ENCODE data around the gene CYP26B1.

CYP26B1 gene

DNA sequence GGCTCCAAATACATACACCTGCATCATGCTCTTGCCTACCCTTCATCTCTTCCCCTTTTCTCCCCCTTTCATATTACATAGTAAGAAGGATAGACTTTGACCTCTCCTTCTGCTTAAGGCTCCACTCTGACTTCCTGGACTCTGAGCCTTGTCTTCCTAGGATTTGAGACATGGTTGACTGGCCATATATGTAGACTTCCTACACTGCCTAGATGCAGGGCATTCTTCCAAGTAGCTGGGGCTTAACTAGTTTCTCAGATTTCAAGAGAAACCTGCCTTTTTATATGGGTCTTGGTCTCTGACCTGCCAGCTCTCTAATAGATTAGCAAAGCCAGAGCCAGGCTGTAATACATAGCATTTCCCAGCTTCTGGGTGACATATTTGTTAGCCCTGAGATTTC lies 35.4 kb upstream of the CYP26B1 start:
- Histone ChIP-seq H3K9me3 (no peaks in the 10 kb centered on the region), H3K27me3 (no peaks in the 10 kb centered on the region), H3K36me3 (peaks cover 12 to 19% (median 16%) of the 10 kb centered on the region in 3 donors), H3K4me3 (no peak overlapping the region), H3K27ac (no peak overlapping the region), H3K4me1 (peaks cover 0 to 7% (median 2%) of the 10 kb centered on the region in 4 donors)
- intact Hi-C loops (cut with DNase I; ENCODE audit: low total_unique reads): no loop called here
- no peak for DNase-seq
- TF ChIP-seq, protein P1, sequence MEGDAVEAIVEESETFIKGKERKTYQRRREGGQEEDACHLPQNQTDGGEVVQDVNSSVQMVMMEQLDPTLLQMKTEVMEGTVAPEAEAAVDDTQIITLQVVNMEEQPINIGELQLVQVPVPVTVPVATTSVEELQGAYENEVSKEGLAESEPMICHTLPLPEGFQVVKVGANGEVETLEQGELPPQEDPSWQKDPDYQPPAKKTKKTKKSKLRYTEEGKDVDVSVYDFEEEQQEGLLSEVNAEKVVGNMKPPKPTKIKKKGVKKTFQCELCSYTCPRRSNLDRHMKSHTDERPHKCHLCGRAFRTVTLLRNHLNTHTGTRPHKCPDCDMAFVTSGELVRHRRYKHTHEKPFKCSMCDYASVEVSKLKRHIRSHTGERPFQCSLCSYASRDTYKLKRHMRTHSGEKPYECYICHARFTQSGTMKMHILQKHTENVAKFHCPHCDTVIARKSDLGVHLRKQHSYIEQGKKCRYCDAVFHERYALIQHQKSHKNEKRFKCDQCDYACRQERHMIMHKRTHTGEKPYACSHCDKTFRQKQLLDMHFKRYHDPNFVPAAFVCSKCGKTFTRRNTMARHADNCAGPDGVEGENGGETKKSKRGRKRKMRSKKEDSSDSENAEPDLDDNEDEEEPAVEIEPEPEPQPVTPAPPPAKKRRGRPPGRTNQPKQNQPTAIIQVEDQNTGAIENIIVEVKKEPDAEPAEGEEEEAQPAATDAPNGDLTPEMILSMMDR (IDR thresholded peaks at IDR 0.05): no peak

DNA sequence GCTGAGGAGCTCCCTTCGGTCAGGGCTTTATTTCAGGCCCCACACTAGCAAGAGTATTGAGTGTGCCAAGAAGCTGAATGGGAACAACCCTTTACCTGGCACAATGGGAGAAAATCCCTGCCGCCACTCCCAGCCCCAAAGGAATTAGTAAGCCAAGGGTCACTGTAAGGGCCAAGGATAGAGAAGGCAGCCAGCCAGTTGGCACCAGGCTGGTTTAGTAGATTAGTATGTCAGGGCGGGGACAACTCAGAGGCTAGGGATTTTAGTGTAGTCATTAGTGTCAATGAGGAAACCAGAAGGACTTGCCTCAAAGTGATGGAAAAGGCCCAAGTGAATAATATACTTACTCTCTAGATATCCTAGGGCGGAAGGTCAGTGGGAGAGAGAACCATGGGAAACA lies 34.9 kb upstream of the CYP26B1 start:
- intact Hi-C loops (cut with DNase I; ENCODE audit: low total_unique reads): no loop called here
- DNase-seq: no peak
- no peak overlapping the region for H3K27ac ChIP-seq
- H3K4me3 ChIP-seq: no peak overlapping the region
- peaks cover 0 to 7% (median 2%) of the 10 kb centered on the region in 4 donors for H3K4me1 ChIP-seq
- TF ChIP-seq, protein P1 (IDR thresholded peaks at IDR 0.05): no peak
- H3K36me3 ChIP-seq: peaks cover 17 to 21% (median 20%) of the 10 kb centered on the region in 3 donors
- H3K27me3 ChIP-seq: no peaks in the 10 kb centered on the region
- no peaks in the 10 kb centered on the region for H3K9me3 ChIP-seq

DNA sequence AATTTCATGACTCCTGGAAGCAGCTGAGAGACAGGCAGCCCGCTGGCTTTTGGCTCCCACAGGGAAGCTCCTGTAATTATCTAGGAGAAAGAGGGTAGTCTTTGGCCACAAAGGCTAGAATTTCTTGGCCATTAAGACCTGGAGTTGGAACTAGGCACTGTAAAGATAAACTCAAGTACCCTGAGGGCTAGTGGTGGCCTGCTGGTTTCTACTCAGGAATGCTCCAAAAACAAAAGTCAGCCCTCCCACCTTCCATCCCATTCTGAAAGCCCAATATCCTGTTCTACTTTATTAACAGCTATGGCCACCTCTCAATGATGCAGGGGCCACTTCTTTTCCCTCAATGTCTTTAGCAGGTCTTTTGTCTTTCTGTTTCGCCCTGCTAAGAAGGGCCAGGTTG lies 34.0 kb upstream of the CYP26B1 start:
- peaks cover 0 to 7% (median 2%) of the 10 kb centered on the region in 4 donors for H3K4me1 ChIP-seq
- intact Hi-C loops (cut with DNase I; ENCODE audit: low total_unique reads): no loop called here

GRCh38 chr2:72180351-72180750 lies 32.7 kb upstream of the CYP26B1 start:
- Histone ChIP-seq H3K4me1 (peaks cover 0 to 5% (median 2%) of the 10 kb centered on the region in 4 donors), H3K36me3 (peaks cover 25 to 33% (median 27%) of the 10 kb centered on the region in 3 donors), H3K27me3 (no peaks in the 10 kb centered on the region), H3K9me3 (no peaks in the 10 kb centered on the region), H3K27ac (no peak overlapping the region), H3K4me3 (no peak overlapping the region)
- TF ChIP-seq, protein P1 (IDR thresholded peaks at IDR 0.05): no peak
- intact Hi-C loops (cut with DNase I; ENCODE audit: low total_unique reads): no loop called here
- DNase-seq: no peak

More for the DNA sequence above, 34.0 kb upstream of the CYP26B1 start:
- Histone ChIP-seq H3K9me3 (no peaks in the 10 kb centered on the region), H3K27ac (no peak overlapping the region), H3K36me3 (peaks cover 20 to 27% (median 24%) of the 10 kb centered on the region in 3 donors), H3K27me3 (no peaks in the 10 kb centered on the region), H3K4me3 (no peak overlapping the region)
- TF ChIP-seq, protein P1 (IDR thresholded peaks at IDR 0.05): no peak
- DNase-seq: no peak

GRCh38 chr2:72178551-72178950 lies 30.9 kb upstream of the CYP26B1 start:
- Histone ChIP-seq H3K4me3 (no peak overlapping the region), H3K27ac (no peak overlapping the region), H3K9me3 (no peaks in the 10 kb centered on the region), H3K4me1 (no peaks in the 10 kb centered on the region), H3K27me3 (no peaks in the 10 kb centered on the region), H3K36me3 (peaks cover 25 to 37% (median 33%) of the 10 kb centered on the region in 3 donors)
- DNase-seq: no peak
- intact Hi-C loops (cut with DNase I; ENCODE audit: low total_unique reads): no loop called here
- TF ChIP-seq, protein P1 (IDR thresholded peaks at IDR 0.05): no peak

- no peaks in the 10 kb centered on the region for H3K9me3 ChIP-seq
- no peak overlapping the region for H3K4me3 ChIP-seq
- H3K4me1 ChIP-seq: no peaks in the 10 kb centered on the region
- H3K36me3 ChIP-seq: peaks cover 25 to 37% (median 33%) of the 10 kb centered on the region in 3 donors
- DNase-seq: no peak
- TF ChIP-seq, protein P1 (IDR thresholded peaks at IDR 0.05): no peak
- intact Hi-C loops (cut with DNase I; ENCODE audit: low total_unique reads): no loop called here
- H3K27ac ChIP-seq: no peak overlapping the region
- no peaks in the 10 kb centered on the region for H3K27me3 ChIP-seq
Observed at GRCh38 chr2:72176281-72176680, 28.6 kb upstream of the CYP26B1 start.

All from tibial artery (tissue), 4 donors.